Neuronal stem cell (in vitro differentiated cells): Measurements from ENCODE around the gene TNIP3.

Experiments used
- DNase-seq: peaks from one replicate; pipeline ENCODE4 v3.0.0-alpha.2; 2013; ENCODE audit warnings: low spot score
- H2AFZ ChIP-seq: one replicate; pipeline ENCODE4 v1.6.1; 2013; ENCODE audit warnings: mild to moderate bottlenecking, low read length, inconsistent platforms
- H2AK5ac ChIP-seq: 2 replicates; pipeline ENCODE4 v1.6.1; 2013; ENCODE audit warnings: low read depth, mild to moderate bottlenecking, inconsistent platforms, low read length, moderate library complexity, mixed read lengths
- H2BK120ac ChIP-seq: 2 replicates; pipeline ENCODE4 v1.6.1; 2013; ENCODE audit warnings: low read depth, mild to moderate bottlenecking, inconsistent platforms, low read length, moderate library complexity, mixed read lengths
- H2BK12ac ChIP-seq: one replicate; pipeline ENCODE4 v1.6.1; 2013; ENCODE audit warnings: low read length, inconsistent platforms
- H2BK15ac ChIP-seq: 2 replicates; pipeline ENCODE4 v1.6.1; 2013; ENCODE audit warnings: mild to moderate bottlenecking, low read length, inconsistent platforms, mixed read lengths
- H2BK5ac ChIP-seq: one replicate; pipeline ENCODE4 v1.6.1; 2013; ENCODE audit warnings: inconsistent platforms, mild to moderate bottlenecking, low read length, moderate library complexity
- H3K14ac ChIP-seq: one replicate; pipeline ENCODE4 v1.6.1; 2013; ENCODE audit warnings: low read length, inconsistent platforms
- H3K18ac ChIP-seq: 2 replicates; pipeline ENCODE4 v1.6.1; 2013; ENCODE audit warnings: low read length, inconsistent platforms
- H3K23ac ChIP-seq: 2 replicates; pipeline ENCODE4 v1.6.1; 2013; ENCODE audit warnings: low read depth, mild to moderate bottlenecking, mixed read lengths, low read length, inconsistent platforms; ENCODE audit not compliant: poor library complexity
- H3K27ac ChIP-seq: replicated peaks from 3 replicates; pipeline ENCODE4 v1.5.1; 2013; ENCODE audit warnings: low read length, inconsistent platforms
- H3K27me3 ChIP-seq, 3 experiments: 2 replicates each; pipeline ENCODE4 v1.6.1; 2013; ENCODE audit warnings: low read length in 3 of 3, mild to moderate bottlenecking in 2 of 3, inconsistent platforms in 1 of 3, low read depth in 1 of 3, mixed read lengths in 1 of 3, moderate library complexity in 1 of 3; ENCODE audit not compliant: control insufficient read depth in 3 of 3, insufficient read depth in 3 of 3
- H3K36me3 ChIP-seq, 2 donors: replicated peaks in 1 of 2; 2 replicates each; pipeline ENCODE4 v1.6.1; 2013; ENCODE audit warnings: low read length in 2 of 2; ENCODE audit not compliant: control insufficient read depth in 2 of 2, insufficient read depth in 2 of 2
- H3K4ac ChIP-seq: 2 replicates; pipeline ENCODE4 v1.6.1; 2013; ENCODE audit warnings: inconsistent platforms, mild to moderate bottlenecking, low read length, moderate library complexity
- H3K4me1 ChIP-seq, 2 donors: 1 replicate in 1 of 2; 2 replicates in 1 of 2; pipeline ENCODE4 v1.6.1; 2013; ENCODE audit warnings: low read length in 2 of 2, low read depth in 1 of 2; ENCODE audit not compliant: control insufficient read depth in 2 of 2, insufficient read depth in 1 of 2
- H3K4me2 ChIP-seq: one replicate; pipeline ENCODE4 v1.6.1; 2013; ENCODE audit warnings: mild to moderate bottlenecking, low read length, inconsistent platforms; ENCODE audit not compliant: insufficient read depth, poor library complexity, severe bottlenecking
- H3K4me3 ChIP-seq, 2 donors: 2 replicates each; pipeline ENCODE4 v1.5.1; 2013; ENCODE audit warnings: low read length in 2 of 2, mild to moderate bottlenecking in 2 of 2, inconsistent platforms in 1 of 2, moderate library complexity in 1 of 2
- H3K79me1 ChIP-seq: one replicate; pipeline ENCODE4 v1.6.1; 2013; ENCODE audit warnings: low read depth, mild to moderate bottlenecking, inconsistent platforms, low read length, moderate library complexity
- H3K9ac ChIP-seq: one replicate; pipeline ENCODE4 v1.6.1; 2013; ENCODE audit warnings: mild to moderate bottlenecking, low read depth, low read length, inconsistent platforms; ENCODE audit not compliant: poor library complexity
- H3K9me3 ChIP-seq, 2 donors: replicated peaks in 1 of 2; 2 replicates each; pipeline versions ENCODE3 to v1.6.1; 2013; ENCODE audit warnings: low read length in 2 of 2, mild to moderate bottlenecking in 2 of 2, inconsistent platforms in 1 of 2, low read depth in 1 of 2, mixed read lengths in 1 of 2, moderate library complexity in 1 of 2; ENCODE audit not compliant: control insufficient read depth in 2 of 2, insufficient read depth in 1 of 2
- H4K8ac ChIP-seq: one replicate; pipeline ENCODE4 v1.6.1; 2013; ENCODE audit warnings: low read depth, mild to moderate bottlenecking, inconsistent platforms, low read length, moderate library complexity
- H4K91ac ChIP-seq: one replicate; pipeline ENCODE4 v1.6.1; 2013; ENCODE audit warnings: low read length, low read depth, mild to moderate bottlenecking, inconsistent platforms; ENCODE audit not compliant: poor library complexity
- WGBS, 2 donors: extraction: QIAGEN DNeasy Blood & Tissue Kit; methylation state at CpG; one replicate each; pipeline ENCODE4 v1.1.7; 2013; ENCODE audit warnings: missing lambda C conversion rate in 2 of 2, mixed read lengths in 1 of 2; ENCODE audit not compliant: insufficient read length in 2 of 2, insufficient replicate concordance in 1 of 2; ENCODE audit errors: extremely low coverage in 2 of 2; 5-methylcytosine and 5-hydroxymethylcytosine counted together

The TNIP3 gene

DNA sequence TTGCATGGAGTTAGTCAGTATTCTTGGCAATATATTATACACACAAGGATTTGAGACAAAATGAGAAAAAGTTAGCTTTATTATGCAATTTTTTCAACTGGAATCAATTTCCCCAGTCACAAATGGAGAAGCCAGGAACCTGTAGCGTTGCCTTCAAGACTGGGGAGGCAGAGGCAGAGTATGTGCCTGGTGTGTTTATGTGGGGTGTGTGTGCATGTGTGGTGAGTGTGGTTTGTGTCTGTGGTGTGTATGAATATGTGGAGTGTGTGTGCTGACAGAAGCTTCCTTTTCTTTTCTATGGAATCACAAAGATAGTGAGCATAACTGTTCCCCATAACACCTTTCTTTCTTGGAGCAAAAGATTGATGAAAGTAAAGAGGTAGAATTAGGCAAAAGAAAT, 37.0 kb downstream of the TNIP3 start:
- H3K4me3 ChIP-seq = no peak overlapping the region
- H3K9ac ChIP-seq = no peak overlapping the region
- no peak overlapping the region for H3K23ac ChIP-seq
- H2AK5ac ChIP-seq = no peak overlapping the region
- H4K8ac ChIP-seq = no peak overlapping the region
- no peak overlapping the region for H2BK5ac ChIP-seq
- no peak overlapping the region for H3K27ac ChIP-seq
- DNase-seq = no peak
- H4K91ac ChIP-seq = no peak overlapping the region
- no peaks in the 10 kb centered on the region for H3K27me3 ChIP-seq
- no peak overlapping the region for H2BK120ac ChIP-seq
- H3K9me3 ChIP-seq = no peaks in the 10 kb centered on the region
- H3K4me2 ChIP-seq = no peak overlapping the region
- H3K4ac ChIP-seq = no peak overlapping the region
- no peaks in the 10 kb centered on the region for H3K36me3 ChIP-seq
- no CpG with 5 or more reads among the region's 1 CpG for WGBS, 2 donors
- H3K79me1 ChIP-seq = no peaks in the 10 kb centered on the region
- H2BK12ac ChIP-seq = no peak overlapping the region
- H3K14ac ChIP-seq = no peak overlapping the region
- H3K4me1 ChIP-seq = no peaks in the 10 kb centered on the region
- H2BK15ac ChIP-seq = no peak overlapping the region
- no peak overlapping the region for H2AFZ ChIP-seq
- no peak overlapping the region for H3K18ac ChIP-seq

DNA sequence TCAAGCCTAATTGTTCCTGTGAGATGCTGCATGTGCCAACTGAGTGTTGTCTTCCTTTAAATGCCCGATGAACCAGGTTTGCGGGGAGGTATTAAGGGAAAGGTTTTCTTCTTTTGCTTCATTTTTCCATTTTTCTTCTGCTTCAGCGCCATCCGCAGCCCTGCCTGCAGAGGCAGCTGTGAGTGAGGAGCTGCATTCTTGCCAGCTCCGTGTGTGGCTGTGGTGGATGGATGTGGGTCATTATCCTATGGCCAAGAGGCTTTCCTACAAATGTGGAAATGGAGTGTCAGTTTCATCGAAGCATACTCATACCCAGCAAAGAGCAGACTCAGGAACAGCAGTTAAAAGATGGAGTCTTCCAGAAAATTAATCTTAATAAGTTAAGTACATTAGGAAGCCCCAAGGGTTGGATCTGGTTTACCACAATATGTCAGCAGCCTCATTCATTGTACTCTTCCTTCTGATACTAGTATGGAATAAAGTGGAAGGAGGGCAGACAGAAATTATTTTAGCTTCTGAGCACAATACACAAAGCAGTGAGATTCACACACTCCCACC, 37.6 kb downstream of the TNIP3 start:
- Histone ChIP-seq H3K18ac (no peak overlapping the region), H2BK12ac (no peak overlapping the region), H3K4me2 (no peak overlapping the region), H2BK120ac (no peak overlapping the region), H2AK5ac (no peak overlapping the region), H3K79me1 (no peaks in the 10 kb centered on the region), H4K8ac (no peak overlapping the region), H3K36me3 (no peaks in the 10 kb centered on the region), H3K4me3 (peak overlapping the region in 1 of 2 donors; percentile 16), H3K27me3 (no peaks in the 10 kb centered on the region), H3K23ac (no peak overlapping the region), H3K14ac (no peak overlapping the region), H3K4ac (no peak overlapping the region), H3K9me3 (no peaks in the 10 kb centered on the region), H2BK15ac (no peak overlapping the region), H3K9ac (no peak overlapping the region), H3K4me1 (no peaks in the 10 kb centered on the region), H4K91ac (no peak overlapping the region), H2AFZ (no peak overlapping the region), H2BK5ac (no peak overlapping the region), H3K27ac (no peak overlapping the region)
- WGBS, 2 donors = no CpG with 5 or more reads among the region's 6 CpGs
- no peak for DNase-seq

DNA sequence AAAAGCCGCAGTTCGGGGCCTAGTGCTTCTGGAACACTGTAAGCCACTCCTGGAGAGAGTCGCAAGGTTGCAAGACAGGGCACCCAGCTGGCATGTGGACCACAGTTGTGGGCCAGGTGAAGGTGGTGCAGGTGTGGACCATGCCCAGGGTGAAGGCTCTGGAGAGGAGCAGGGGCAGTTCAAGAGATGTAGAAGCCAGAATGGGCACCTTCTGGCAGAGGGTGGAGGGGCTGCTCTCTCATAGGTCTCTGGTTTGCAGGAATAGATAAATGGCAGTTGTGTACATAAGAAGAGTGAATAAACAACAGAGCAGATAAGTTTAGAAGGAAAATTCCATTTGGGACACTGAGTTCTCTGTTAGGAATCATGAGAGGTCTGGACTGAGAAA, 38.6 kb downstream of the TNIP3 start:
- H3K18ac ChIP-seq = no peak overlapping the region
- H3K79me1 ChIP-seq = no peaks in the 10 kb centered on the region
- DNase-seq = no peak
- no peaks in the 10 kb centered on the region for H3K9me3 ChIP-seq
- H4K91ac ChIP-seq = no peak overlapping the region
- no peak overlapping the region for H3K9ac ChIP-seq
- H3K27ac ChIP-seq = no peak overlapping the region
- no peak overlapping the region for H4K8ac ChIP-seq
- H3K27me3 ChIP-seq = peaks cover 0 to 2% (median 0%) of the 10 kb centered on the region in 3 experiments
- H2BK12ac ChIP-seq = no peak overlapping the region
- no peak overlapping the region for H2AFZ ChIP-seq
- no peak overlapping the region for H2BK5ac ChIP-seq
- H3K14ac ChIP-seq = no peak overlapping the region
- no peak overlapping the region for H3K4me2 ChIP-seq
- no peaks in the 10 kb centered on the region for H3K4me1 ChIP-seq
- H2BK15ac ChIP-seq = no peak overlapping the region
- H3K36me3 ChIP-seq = no peaks in the 10 kb centered on the region
- no peak overlapping the region for H3K23ac ChIP-seq
- H3K4me3 ChIP-seq = no peak overlapping the region
- no peak overlapping the region for H3K4ac ChIP-seq
- H2AK5ac ChIP-seq = no peak overlapping the region
- no peak overlapping the region for H2BK120ac ChIP-seq
- WGBS, 2 donors = no CpG with 5 or more reads among the region's 3 CpGs

DNA sequence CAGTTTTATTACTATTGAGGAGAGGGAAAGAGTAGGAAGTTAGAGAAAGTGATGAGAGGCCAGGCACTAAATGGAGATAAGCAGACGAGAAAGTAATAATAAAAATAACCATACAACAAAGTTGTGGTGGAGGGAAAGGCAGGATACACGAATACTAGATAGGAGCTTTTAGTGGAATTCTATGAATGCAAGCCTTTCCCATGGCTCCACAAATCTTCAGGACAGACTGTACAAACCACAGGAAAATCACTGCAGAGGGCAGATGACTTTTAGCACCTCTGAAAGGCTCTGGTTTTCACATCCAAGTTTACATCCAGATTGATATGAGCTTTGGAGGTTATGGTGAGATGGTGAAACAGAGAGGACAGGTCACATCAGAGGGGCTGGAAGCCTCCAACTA, 41.5 kb downstream of the TNIP3 start:
- Histone ChIP-seq H3K4ac (no peak overlapping the region), H4K91ac (no peak overlapping the region), H2BK120ac (no peak overlapping the region), H4K8ac (no peak overlapping the region), H3K27ac (no peak overlapping the region), H3K4me3 (no peak overlapping the region), H3K79me1 (no peaks in the 10 kb centered on the region), H2BK15ac (no peak overlapping the region), H2AFZ (no peak overlapping the region), H3K9ac (no peak overlapping the region), H3K4me2 (no peak overlapping the region), H2BK5ac (no peak overlapping the region), H2AK5ac (no peak overlapping the region), H3K18ac (no peak overlapping the region), H3K23ac (no peak overlapping the region), H3K4me1 (no peaks in the 10 kb centered on the region), H3K14ac (no peak overlapping the region), H3K9me3 (no peaks in the 10 kb centered on the region), H3K36me3 (no peaks in the 10 kb centered on the region), H2BK12ac (no peak overlapping the region), H3K27me3 (peaks cover 0 to 2% (median 0%) of the 10 kb centered on the region in 3 experiments)
- DNase-seq = no peak
- WGBS, 2 donors = no CpG with 5 or more reads among the region's 2 CpGs
